Panc1 (cell line): ENCODE results near the gene TBC1D3I.
"Not testable (repeated sequence)": the region's sequence is repeated elsewhere in the genome, so short reads cannot be mapped to it uniquely, and the experiment has no call there.

Experiments
- POLR2AphosphoS5 ChIP-seq: IDR thresholded peaks from 2 replicates; pipeline ENCODE4 v1.6.1; 2012; ENCODE audit warnings: mild to moderate bottlenecking, low read depth, low read length, moderate library complexity
- TF ChIP-seq, protein P1 (sequence below): fragments of 450-650 bp; IDR thresholded peaks from 2 replicates; pipeline ENCODE4 v1.5.1; 2017; ENCODE audit warnings: mild to moderate bottlenecking

DNA sequence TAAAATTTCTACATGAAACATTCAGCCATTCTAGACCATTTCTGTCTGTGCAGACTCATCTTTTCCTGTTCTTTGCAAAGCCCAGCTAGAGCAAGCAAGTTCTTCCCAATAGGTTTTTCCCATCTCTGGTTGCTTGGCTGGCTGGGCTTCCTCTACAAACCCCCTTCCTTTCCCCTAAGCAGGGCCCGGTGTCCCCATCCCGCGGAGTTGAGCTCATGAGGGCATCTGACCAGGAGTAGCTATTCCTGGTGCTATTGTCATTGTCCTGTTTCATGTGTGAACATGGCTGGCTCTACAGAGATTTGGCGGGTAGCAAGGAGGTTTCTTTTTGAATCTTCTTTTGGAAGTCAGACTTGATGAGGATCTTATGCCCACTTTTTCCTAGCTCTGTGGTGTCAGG, 22.3 kb downstream of the TBC1D3I start:
- TF ChIP-seq, protein P1, sequence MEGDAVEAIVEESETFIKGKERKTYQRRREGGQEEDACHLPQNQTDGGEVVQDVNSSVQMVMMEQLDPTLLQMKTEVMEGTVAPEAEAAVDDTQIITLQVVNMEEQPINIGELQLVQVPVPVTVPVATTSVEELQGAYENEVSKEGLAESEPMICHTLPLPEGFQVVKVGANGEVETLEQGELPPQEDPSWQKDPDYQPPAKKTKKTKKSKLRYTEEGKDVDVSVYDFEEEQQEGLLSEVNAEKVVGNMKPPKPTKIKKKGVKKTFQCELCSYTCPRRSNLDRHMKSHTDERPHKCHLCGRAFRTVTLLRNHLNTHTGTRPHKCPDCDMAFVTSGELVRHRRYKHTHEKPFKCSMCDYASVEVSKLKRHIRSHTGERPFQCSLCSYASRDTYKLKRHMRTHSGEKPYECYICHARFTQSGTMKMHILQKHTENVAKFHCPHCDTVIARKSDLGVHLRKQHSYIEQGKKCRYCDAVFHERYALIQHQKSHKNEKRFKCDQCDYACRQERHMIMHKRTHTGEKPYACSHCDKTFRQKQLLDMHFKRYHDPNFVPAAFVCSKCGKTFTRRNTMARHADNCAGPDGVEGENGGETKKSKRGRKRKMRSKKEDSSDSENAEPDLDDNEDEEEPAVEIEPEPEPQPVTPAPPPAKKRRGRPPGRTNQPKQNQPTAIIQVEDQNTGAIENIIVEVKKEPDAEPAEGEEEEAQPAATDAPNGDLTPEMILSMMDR, result not testable (repeated sequence)
- not testable (repeated sequence) for TF ChIP-seq POLR2AphosphoS5
